Lower lobe of right lung (tissue), 2 donors: ENCODE results near the gene PAX7. TPM values are rescaled to one million over a fixed set of nuclear protein-coding genes. Genes with fewer than 3 reads are reported as not detected.
A peak's percentile ranks its signal among the peaks of the same experiment; 100 is the strongest.

Experiments
- ATAC-seq, 2 donors: fragments of 200-7000 bp; cut with Tn5 transposase; one replicate each; pipeline ENCODE4 v1.9.1; 2020 to 2022; ENCODE audit warnings: mild to moderate bottlenecking in 2 of 2, moderate library complexity in 2 of 2
- DNase-seq: peaks from one replicate; pipeline ENCODE4 v3.0.0-alpha.2; 2020
- H3K27ac ChIP-seq: fragments of 200-600 bp; one replicate; pipeline ENCODE4 v1.8.0; 2022
- H3K27me3 ChIP-seq: fragments of 200-600 bp; one replicate; pipeline ENCODE4 v1.8.0; 2022; ENCODE audit warnings: low read depth
- H3K36me3 ChIP-seq: fragments of 200-600 bp; one replicate; pipeline ENCODE4 v1.8.0; 2022; ENCODE audit warnings: mild to moderate bottlenecking
- H3K4me1 ChIP-seq: fragments of 200-600 bp; one replicate; pipeline ENCODE4 v1.8.0; 2022
- H3K4me3 ChIP-seq: fragments of 200-600 bp; one replicate; pipeline ENCODE4 v1.8.0; 2022; ENCODE audit warnings: mild to moderate bottlenecking
- H3K9me3 ChIP-seq: fragments of 200-600 bp; one replicate; pipeline ENCODE4 v1.8.0; 2022
- intact Hi-C: fragments of 100-400 bp; cut with DNase I; formaldehyde crosslinking; loops from one replicate; pipeline ENCODE4 v1.11.0; 2022
- total RNA-seq: library from RNA; stranded (reverse); fragmentation: NEBNext Ultra II Directional; extraction: Animal tissue kit (Norgen Biotek cat#: 25700); gene quantifications from one replicate; pipeline ENCODE4 v1.2.1, GENCODE V29; 2021
- TF ChIP-seq, protein P1 (sequence below): fragments of 200-600 bp; IDR thresholded peaks from one replicate; pipeline ENCODE4 v1.8.0; 2022; ENCODE audit warnings: antibody characterized with exemption, mild to moderate bottlenecking
- donor health status: DM: no; HTN: yes; CAD: no; lungs with severe emphysema.

Gene PAX7
- total RNA-seq, 1 donor from 2014 or later: not detected

DNA sequence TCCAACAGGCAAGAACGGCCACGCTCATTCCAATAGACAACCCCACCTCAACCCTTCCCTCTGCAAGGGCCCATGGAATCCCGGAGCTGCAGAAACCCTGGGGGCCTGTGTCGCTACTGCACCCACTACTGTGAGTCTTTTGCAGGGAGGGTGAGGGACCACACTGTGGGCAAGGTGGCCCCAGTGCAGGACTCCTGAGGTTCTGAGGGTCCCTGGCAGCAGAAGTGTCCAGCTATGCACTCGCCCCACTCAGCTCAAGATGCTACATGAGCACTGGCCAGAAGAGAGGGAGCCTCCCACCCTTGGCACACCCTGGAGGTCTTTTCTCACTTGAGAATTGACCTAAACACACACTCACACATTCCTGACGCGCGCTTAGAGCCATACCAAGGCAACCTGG, 2.1 kb upstream of the PAX7 start:
- Histone ChIP-seq H3K27me3 (peaks cover 100% of the 10 kb centered on the region), H3K4me3 (no peak overlapping the region), H3K27ac (no peak overlapping the region), H3K9me3 (no peaks in the 10 kb centered on the region), H3K4me1 (peaks cover 11% of the 10 kb centered on the region), H3K36me3 (no peaks in the 10 kb centered on the region)
- ATAC-seq: no peak
- intact Hi-C loops: no loop called here
- TF ChIP-seq, protein P1, sequence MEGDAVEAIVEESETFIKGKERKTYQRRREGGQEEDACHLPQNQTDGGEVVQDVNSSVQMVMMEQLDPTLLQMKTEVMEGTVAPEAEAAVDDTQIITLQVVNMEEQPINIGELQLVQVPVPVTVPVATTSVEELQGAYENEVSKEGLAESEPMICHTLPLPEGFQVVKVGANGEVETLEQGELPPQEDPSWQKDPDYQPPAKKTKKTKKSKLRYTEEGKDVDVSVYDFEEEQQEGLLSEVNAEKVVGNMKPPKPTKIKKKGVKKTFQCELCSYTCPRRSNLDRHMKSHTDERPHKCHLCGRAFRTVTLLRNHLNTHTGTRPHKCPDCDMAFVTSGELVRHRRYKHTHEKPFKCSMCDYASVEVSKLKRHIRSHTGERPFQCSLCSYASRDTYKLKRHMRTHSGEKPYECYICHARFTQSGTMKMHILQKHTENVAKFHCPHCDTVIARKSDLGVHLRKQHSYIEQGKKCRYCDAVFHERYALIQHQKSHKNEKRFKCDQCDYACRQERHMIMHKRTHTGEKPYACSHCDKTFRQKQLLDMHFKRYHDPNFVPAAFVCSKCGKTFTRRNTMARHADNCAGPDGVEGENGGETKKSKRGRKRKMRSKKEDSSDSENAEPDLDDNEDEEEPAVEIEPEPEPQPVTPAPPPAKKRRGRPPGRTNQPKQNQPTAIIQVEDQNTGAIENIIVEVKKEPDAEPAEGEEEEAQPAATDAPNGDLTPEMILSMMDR: no peak
- no peak for DNase-seq

GRCh38 chr1:18629659-18630510, 761 bp upstream of the PAX7 start:
- Histone ChIP-seq H3K27ac (no peak overlapping the region), H3K9me3 (no peaks in the 10 kb centered on the region), H3K36me3 (no peaks in the 10 kb centered on the region), H3K4me3 (no peak overlapping the region), H3K27me3 (peaks cover 100% of the 10 kb centered on the region), H3K4me1 (peaks cover 11% of the 10 kb centered on the region)
- intact Hi-C loops: no loop called here
- no peak for ATAC-seq
- TF ChIP-seq, protein P1: no peak
- no peak for DNase-seq

DNA sequence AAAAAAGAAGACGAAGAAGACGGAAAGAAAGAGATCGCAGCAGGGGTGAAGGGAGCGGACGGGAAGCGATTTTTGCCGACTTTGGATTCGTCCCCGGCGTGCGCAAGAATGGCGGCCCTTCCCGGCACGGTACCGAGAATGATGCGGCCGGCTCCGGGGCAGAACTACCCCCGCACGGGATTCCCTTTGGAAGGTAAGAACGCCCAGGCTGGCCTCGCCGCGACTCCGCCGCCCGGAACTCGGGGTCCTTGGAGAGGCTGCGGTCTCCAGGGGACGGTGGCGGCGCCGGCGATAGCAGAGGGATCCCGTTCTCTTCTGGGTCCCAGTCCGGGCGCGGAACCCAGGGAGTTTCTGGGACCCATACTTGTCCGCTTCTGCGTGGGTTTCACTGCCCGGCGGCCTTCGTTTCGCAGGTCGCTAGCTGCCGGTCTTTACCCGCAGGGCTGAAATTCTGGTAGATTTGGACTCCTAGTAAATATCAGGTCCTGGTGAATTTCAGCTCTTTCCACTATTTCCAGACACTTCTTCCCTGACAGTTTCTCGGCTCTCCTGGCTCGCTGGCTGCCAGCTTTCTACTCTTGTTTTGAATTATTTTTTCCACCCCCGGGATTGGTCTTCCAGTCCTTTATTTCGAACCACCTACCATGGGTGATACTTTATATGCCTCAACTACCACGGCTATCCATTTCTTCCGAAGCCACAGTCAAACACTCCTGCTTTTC, 1.0 kb downstream of the PAX7 start:
- DNase-seq: no peak

DNA sequence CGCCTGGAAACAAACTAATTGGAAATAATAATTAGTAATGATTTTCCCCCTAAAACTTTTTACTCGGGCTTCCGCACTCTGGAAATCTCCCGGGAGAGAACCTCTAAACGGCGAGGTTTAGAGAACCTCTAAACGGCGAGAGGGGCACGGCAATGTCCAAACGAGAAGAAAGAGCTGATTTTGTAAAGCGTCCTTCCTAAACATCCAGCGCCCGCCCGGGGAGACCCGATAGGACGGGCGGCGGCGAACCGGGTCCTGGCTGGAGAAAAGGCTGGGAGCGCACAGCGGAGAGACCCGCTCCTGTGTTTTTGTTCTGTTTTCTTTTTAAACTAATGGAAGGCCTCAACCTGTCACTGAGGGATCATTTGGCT, 1.6 kb downstream of the PAX7 start:
- Histone ChIP-seq H3K4me3 (no peak overlapping the region), H3K36me3 (no peaks in the 10 kb centered on the region), H3K27me3 (peaks cover 99% of the 10 kb centered on the region), H3K27ac (no peak overlapping the region), H3K9me3 (no peaks in the 10 kb centered on the region), H3K4me1 (peaks cover 11% of the 10 kb centered on the region)
- ATAC-seq: no peak
- intact Hi-C loops: no loop called here
- TF ChIP-seq, protein P1: no peak
- no peak for DNase-seq

More for the DNA sequence above, 1.0 kb downstream of the PAX7 start:
- intact Hi-C loops: no loop called here
- Histone ChIP-seq H3K4me3 (no peak overlapping the region), H3K27ac (no peak overlapping the region), H3K9me3 (no peaks in the 10 kb centered on the region), H3K36me3 (no peaks in the 10 kb centered on the region), H3K4me1 (peaks cover 11% of the 10 kb centered on the region), H3K27me3 (peaks cover 99% of the 10 kb centered on the region)
- TF ChIP-seq, protein P1: no peak
- ATAC-seq: no peak

DNA sequence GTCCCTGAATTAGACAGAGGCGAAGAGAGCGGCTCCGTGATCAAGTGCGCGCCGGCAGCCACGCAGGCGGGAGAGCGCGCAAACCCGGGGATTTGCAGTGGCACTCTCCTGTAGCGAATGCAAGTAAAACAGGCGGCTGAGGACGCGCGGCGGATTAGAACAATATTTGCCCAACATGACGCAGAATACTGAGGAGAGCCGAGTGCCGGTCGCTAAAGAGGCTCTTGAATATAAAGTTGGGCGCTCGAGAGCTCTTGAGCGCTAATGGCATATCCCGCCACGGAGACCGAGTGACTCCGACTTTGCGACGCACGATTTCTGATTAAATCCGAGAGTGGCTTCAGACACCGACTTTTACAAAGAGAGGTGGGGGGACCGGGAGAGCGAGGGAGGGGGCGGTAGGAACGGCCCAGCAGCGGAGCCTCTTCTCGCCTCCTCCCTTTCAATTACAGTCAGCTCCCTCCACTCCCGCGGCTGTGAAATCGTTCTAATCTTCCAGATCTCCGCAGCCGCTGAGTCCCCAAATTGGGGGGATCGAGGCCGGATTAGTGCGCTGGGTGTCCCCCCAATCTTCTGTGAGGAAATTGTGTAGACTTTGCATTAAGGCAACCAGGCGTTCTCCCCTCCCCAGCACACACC, 2.3 kb downstream of the PAX7 start:
- peaks cover 11% of the 10 kb centered on the region for H3K4me1 ChIP-seq
- TF ChIP-seq, protein P1: no peak
- intact Hi-C loops: no loop called here
- no peak overlapping the region for H3K27ac ChIP-seq
- H3K4me3 ChIP-seq: no peak overlapping the region
- peaks cover 99% of the 10 kb centered on the region for H3K27me3 ChIP-seq
- no peaks in the 10 kb centered on the region for H3K9me3 ChIP-seq
- DNase-seq (peak; percentile 85), ATAC-seq (peak; percentile 81 to 93)
- no peaks in the 10 kb centered on the region for H3K36me3 ChIP-seq
